K562 (cell line): ENCODE data around the gene CLIP1.

Source experiments
- EZH2 ChIP-seq: IDR thresholded peaks from 2 replicates; pipeline ENCODE4 v1.6.1; 2012; ENCODE audit warnings: low read depth, mild to moderate bottlenecking, inconsistent platforms, low read length, borderline replicate concordance
- FOXJ2 ChIP-seq: fragments of 200-800 bp; sonication (Bioruptor generic); IDR thresholded peaks from 2 replicates; pipeline ENCODE4 v1.6.1; 2016; ENCODE audit warnings: missing genetic modification characterization, missing compliant biosample characterization
- FOXK2 ChIP-seq, 2 experiments: fragments of 450-650 bp; IDR thresholded peaks in 1 of 2; conservative IDR thresholded peaks in 1 of 2; 2 replicates each; pipeline ENCODE4 v1.6.1; 2016; ENCODE audit warnings: low read depth in 2 of 2, mild to moderate bottlenecking in 1 of 2
- GATAD2B ChIP-seq: fragments of 450-650 bp; IDR thresholded peaks from 2 replicates; pipeline ENCODE4 v1.6.1; 2017; ENCODE audit warnings: mild to moderate bottlenecking, borderline replicate concordance
- MCM3 ChIP-seq: fragments of 450-650 bp; IDR thresholded peaks from 2 replicates; pipeline ENCODE4 v1.6.1; 2016
- TAF7 ChIP-seq: fragments of 450-650 bp; IDR thresholded peaks from 2 replicates; pipeline ENCODE4 v1.6.1; 2016; ENCODE audit warnings: missing genetic modification characterization, missing compliant biosample characterization
- TF ChIP-seq, protein P1 (sequence below), 3 experiments: IDR thresholded peaks in 2 of 3; conservative IDR thresholded peaks in 1 of 3; 2 replicates each; pipeline ENCODE4 v1.5.1; 2011 to 2012; ENCODE audit warnings: low read length in 3 of 3, mild to moderate bottlenecking in 3 of 3, control low read depth in 2 of 3, improper control_type of control experiment in 1 of 3, inconsistent platforms in 1 of 3, low read depth in 1 of 3, mixed read lengths in 1 of 3, moderate library complexity in 1 of 3; ENCODE audit not compliant: insufficient read depth in 2 of 3
- TF ChIP-seq, protein P2 (sequence below): fragments of 250-450 bp; sonication (Bioruptor Pico); IDR thresholded peaks from 2 replicates; pipeline ENCODE4 v1.8.0; 2022; ENCODE audit warnings: inconsistent platforms

DNA sequence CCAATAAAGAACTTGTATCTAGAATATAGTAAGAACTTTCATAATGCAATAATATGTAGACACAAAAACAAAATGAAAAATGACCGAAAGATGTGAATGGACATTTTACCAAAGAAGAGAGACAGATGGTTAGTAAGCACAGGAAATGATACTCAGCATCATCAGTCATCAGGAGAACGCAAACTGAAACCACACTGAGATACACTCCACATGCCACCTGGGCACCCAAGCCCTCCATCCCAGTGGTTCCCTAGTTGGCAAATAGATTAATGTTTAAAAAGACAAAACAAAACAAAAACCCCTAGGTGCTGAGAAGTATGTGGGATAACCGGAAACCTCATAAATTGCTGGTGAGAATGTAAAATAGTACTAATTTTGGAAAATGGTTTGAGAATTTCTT lies 129.4 kb downstream of the CLIP1 start:
- TF ChIP-seq FOXJ2 (tag): no peak
- TF ChIP-seq, protein P1, sequence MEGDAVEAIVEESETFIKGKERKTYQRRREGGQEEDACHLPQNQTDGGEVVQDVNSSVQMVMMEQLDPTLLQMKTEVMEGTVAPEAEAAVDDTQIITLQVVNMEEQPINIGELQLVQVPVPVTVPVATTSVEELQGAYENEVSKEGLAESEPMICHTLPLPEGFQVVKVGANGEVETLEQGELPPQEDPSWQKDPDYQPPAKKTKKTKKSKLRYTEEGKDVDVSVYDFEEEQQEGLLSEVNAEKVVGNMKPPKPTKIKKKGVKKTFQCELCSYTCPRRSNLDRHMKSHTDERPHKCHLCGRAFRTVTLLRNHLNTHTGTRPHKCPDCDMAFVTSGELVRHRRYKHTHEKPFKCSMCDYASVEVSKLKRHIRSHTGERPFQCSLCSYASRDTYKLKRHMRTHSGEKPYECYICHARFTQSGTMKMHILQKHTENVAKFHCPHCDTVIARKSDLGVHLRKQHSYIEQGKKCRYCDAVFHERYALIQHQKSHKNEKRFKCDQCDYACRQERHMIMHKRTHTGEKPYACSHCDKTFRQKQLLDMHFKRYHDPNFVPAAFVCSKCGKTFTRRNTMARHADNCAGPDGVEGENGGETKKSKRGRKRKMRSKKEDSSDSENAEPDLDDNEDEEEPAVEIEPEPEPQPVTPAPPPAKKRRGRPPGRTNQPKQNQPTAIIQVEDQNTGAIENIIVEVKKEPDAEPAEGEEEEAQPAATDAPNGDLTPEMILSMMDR (IDR thresholded peaks at IDR 0.05 in 2 of 3, conservative IDR thresholded peaks at IDR 0.05 in 1 of 3; ENCODE audit: insufficient read depth in 2 of 3, low read depth in 1 of 3, low read length in 3 of 3): no peak
- TF ChIP-seq GATAD2B: no peak
- TF ChIP-seq MCM3: no peak
- TF ChIP-seq, protein P2, sequence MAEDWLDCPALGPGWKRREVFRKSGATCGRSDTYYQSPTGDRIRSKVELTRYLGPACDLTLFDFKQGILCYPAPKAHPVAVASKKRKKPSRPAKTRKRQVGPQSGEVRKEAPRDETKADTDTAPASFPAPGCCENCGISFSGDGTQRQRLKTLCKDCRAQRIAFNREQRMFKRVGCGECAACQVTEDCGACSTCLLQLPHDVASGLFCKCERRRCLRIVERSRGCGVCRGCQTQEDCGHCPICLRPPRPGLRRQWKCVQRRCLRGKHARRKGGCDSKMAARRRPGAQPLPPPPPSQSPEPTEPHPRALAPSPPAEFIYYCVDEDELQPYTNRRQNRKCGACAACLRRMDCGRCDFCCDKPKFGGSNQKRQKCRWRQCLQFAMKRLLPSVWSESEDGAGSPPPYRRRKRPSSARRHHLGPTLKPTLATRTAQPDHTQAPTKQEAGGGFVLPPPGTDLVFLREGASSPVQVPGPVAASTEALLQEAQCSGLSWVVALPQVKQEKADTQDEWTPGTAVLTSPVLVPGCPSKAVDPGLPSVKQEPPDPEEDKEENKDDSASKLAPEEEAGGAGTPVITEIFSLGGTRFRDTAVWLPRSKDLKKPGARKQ (CRISPR knock-in tag): no peak
- no peak for TF ChIP-seq EZH2
- TF ChIP-seq TAF7 (tag): no peak
- TF ChIP-seq FOXK2 (conservative IDR thresholded peaks at IDR 0.05 in 1 of 2, IDR thresholded peaks at IDR 0.05 in 1 of 2; ENCODE audit: low read depth in 2 of 2): no peak
